ENCODE data around the gene SEMA7A.

- TF ChIP-seq, protein P1, sequence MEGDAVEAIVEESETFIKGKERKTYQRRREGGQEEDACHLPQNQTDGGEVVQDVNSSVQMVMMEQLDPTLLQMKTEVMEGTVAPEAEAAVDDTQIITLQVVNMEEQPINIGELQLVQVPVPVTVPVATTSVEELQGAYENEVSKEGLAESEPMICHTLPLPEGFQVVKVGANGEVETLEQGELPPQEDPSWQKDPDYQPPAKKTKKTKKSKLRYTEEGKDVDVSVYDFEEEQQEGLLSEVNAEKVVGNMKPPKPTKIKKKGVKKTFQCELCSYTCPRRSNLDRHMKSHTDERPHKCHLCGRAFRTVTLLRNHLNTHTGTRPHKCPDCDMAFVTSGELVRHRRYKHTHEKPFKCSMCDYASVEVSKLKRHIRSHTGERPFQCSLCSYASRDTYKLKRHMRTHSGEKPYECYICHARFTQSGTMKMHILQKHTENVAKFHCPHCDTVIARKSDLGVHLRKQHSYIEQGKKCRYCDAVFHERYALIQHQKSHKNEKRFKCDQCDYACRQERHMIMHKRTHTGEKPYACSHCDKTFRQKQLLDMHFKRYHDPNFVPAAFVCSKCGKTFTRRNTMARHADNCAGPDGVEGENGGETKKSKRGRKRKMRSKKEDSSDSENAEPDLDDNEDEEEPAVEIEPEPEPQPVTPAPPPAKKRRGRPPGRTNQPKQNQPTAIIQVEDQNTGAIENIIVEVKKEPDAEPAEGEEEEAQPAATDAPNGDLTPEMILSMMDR (IDR thresholded peaks at IDR 0.05; ENCODE audit: poor library complexity), result no peak
- TF ChIP-seq EZH2 (IDR thresholded peaks at IDR 0.05; ENCODE audit: borderline replicate concordance) (no peak), EZH2phosphoT487 (IDR thresholded peaks at IDR 0.05; ENCODE audit: low read depth, severe bottlenecking, unreplicated experiment) (no peak)
These were observed 19.0 kb downstream of the SEMA7A start for GRCh38 chr15:74414603-74415338.

Measured in hepatocyte (in vitro differentiated cells).